GM19099 (cell line): ENCODE measurements around the gene SLC16A4.

Experiments used
- POLR2A ChIP-seq: IDR thresholded peaks from 3 replicates; pipeline ENCODE4 v1.6.1; 2011; ENCODE audit warnings: low read depth; ENCODE audit not compliant: insufficient read length; ENCODE audit errors: extremely low read depth

The SLC16A4 gene

DNA sequence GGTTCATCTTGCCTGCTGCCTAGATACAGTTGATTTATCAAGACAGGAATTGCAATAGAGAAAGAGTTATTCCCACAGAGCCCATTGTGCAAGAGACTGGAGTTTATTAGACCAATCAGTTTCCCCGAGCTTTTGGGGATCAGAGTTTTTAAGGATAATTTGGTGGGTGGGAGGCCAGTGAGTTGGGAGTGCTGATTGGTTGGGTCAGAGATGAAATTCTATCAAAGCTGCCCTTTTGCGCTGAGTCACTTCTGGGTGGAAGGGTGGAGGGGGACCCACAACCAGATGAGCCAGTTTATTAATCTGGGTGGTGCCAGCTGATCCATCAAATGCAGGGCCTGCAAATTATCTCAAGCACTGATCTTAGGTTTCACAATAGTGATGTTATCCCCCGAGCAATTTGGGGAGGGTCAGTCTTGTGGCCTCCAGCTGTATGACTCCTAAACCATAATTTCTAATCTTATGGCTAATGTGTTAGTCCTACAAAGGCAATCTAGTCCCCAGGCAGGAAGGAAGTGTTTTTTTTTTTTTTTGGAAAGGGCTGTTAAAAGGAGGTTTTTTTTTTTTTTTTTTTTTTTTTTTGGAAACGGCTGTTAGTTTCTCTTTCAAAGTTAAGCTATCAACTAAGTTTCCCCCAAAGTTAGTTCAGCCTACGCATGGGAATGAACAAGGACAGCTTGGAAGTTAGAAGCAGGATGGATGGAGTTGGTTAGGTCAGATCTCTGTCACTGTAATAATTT, 7.4 kb downstream of the SLC16A4 start:
- no peak for TF ChIP-seq POLR2A

DNA sequence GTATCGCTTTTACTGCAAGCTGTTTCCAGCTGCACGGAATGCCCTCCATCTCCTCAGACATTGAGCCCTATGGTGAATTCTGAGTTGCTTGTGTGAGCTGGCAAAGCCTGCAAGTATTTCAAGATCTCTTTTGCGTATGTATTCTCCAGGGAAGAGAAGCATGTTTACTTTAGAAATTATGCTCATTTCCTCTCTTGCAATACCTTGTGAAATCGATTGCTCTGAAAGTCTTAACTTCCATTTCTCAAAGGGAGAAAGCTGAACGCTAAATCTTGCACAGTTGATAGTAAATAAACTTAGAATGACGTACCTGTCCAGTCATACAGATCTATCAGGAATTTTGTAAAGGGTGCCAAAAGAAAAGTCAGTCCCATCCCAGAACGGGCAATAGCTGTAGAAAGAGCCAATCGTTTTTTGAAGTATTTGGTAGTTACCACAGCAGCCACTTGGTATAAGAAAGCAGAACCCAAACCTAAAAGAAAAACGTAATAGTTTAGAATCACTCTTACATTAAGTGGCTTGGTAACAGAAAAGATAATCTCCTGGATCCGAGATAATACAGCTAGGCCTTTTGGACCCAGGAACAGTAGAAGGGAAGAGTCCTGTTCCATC, 10.0 kb downstream of the SLC16A4 start:
- TF ChIP-seq POLR2A, result no peak

DNA sequence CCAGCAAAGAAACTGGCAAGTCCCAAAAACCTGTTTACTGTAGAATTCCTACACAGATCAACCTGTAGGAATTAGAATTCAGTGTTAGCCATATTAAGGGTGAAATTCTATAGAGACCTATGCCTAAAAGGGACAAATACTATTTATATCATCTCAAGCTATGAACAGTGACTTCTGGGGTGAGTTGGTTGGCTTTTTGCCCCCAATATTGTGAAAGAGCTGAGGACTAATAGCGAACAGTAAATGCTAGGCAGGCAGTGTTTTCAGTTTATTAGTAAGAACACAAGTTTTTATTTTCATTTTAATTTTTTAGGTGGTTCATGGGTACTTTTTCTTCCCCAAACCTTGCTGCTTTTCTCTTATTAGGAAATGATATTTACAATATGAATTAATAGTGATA, 15.3 kb downstream of the SLC16A4 start:
- no peak for TF ChIP-seq POLR2A

DNA sequence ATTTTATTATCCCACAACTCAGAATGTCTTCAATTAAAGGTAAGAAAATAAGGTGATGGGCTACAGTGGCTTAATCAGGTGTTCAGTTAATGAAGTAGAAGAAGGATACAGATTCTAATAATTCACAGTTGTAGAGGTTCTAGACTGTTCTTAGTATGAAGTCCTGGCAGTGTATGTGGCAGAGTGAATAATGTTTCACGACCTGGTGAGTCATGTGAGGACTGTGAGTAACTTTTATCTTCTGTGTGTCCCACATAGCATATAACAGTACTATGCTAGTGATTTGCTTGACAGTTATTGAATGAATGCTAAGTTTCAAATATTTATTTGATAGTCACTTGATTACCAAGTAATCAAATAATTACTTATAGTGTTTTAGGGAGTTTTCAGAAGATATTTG, 20.0 kb downstream of the SLC16A4 start:
- TF ChIP-seq POLR2A, result no peak

DNA sequence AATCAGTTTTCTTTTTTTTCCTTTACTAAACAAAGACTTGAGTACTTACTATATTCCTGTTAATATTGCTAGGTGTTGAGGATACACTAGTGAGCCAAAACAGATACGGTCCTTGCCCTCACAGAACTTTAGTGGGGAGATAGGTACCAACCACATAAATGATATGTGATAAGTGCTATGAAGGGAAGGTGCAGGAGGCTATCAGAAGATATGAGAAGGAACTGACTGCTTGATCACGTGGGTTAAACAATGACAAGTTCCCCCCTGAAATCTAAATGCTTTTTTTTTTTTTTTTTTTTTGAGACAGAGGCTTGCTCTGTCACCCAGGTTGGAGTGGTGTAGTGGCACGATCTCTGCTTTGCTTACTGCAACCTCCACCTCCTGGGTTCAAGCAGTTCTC, 26.6 kb downstream of the SLC16A4 start:
- TF ChIP-seq POLR2A, result no peak

DNA sequence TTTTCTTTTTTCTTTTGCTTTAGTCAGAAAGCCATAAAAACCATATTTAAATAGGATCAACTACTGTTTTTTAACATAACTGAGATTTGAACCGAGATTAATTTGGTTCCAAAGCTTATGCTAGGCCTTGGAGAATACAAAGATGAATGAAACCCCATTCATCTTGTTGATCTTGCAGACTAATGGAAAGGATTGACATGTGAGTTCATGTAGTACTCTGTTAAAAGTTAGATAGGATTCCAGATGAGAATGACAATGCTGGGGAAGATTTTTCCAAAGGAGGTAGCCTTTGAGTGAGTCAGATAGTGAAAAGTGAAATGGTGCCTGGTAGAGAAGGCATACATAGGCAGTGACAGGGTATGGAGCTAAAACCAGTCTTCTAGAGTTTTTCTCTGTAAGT, 29.0 kb downstream of the SLC16A4 start:
- TF ChIP-seq POLR2A, result no peak

DNA sequence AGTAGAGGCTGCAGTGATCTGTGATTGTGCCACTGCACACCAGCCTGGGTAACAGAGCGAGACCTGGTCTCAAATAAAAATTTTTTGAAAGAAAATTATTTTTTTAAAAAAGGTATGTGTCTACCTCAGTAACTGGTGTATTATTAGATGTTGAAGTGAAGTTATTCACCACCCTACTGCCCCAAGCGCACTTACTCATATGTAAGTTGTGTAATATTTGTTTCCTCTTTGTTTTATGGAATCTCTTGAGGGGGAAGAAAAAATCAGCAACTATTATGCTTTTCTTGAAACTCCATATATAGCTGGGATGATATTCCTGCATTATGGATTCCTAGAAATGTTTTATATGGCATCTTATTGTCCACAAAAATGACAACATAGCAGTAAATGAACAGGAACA, 30.4 kb downstream of the SLC16A4 start:
- no peak for TF ChIP-seq POLR2A

DNA sequence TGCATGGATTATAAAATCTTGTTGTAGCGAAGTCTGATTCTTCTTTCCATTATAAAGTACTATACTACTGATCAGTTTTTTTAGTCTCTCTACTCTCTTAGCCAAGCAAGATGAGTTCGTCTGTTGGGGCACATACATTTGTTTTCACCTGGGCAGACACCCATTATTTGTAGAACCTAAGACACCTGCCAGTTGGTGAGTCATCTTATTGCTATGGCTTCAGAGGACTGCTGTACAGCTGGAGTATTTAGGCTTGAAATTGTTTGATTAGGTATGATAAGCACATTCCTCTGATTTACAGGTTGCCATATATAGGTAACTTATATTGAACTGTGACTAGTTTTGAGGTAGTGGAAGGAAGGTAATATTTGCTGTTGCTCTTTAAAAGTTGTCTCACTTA, 34.4 kb downstream of the SLC16A4 start:
- no peak for TF ChIP-seq POLR2A

DNA sequence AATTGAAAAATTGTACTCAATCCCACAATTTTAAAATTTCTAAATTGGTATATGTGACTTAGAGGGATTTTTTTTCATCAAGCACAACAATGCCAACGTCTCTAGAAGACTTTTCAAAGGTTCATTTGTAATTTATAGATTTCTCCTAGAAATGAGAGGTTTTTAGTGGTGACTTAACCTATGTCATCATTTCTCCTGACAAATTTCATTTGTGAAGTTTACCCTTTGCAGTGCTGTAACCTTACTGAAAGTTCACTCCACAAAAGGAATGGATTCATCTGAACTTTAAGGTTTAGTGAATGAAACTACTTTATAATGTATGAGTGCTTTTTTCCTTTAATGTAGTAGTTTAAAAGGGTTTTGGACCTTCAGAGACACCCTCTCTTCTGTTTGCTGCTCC, 35.5 kb downstream of the SLC16A4 start:
- TF ChIP-seq POLR2A, result no peak

DNA sequence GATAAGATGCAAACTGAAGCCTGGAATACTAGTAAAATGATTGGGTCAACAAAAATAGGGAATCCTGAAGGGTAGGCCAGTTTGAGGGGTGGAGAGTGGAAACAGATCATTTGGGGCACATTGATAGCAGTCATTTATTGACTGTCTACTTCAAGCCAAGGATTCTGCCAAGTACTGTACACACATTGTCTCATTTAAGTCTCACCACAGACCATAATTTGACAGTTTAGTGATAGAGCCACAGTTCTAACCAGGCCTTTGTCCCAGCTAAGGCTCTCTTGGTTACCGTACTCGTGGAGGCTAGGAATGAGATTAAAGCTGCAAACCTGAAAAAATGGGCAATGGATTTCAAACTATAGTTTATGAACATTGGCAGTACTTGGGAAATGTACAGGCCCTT, 40.5 kb downstream of the SLC16A4 start:
- no peak for TF ChIP-seq POLR2A

DNA sequence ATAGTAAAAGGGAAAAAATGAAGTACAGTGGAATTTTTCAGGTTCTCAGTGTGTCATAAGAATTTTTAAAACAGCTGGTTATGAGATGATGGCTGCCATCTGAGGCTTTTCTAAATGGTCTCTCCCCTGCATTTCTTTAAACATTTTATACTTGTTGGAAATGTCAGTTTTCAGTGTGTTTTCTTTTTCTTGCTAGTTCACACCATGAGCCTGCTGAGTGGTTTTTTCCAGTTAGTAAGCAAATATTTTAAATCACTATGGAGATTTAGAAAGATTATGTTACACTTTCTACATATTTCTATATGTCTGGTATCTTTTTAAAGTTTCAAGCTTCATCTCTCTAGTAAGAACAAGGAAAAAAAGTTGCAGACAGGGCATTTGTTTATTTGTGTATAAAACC, 42.1 kb downstream of the SLC16A4 start:
- TF ChIP-seq POLR2A, result no peak

DNA sequence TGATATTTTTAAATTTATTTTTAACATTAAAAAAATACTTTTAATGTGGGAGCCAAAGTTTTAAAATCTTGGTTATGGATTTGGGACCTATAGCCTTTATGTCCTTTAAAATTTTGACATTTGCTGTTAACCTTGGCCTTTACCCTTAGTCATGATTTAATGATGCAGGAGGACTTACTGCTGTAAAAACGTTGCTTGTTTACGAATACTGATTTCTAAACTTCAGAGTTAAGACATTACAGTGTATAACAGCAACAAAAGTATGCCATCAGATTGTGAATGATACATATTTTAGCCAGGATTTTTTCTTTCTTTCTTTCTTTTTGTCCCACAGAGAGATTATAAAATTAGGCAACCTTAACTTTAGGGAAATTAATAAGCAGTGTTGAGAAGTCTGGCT, 42.8 kb downstream of the SLC16A4 start:
- TF ChIP-seq POLR2A, result no peak

DNA sequence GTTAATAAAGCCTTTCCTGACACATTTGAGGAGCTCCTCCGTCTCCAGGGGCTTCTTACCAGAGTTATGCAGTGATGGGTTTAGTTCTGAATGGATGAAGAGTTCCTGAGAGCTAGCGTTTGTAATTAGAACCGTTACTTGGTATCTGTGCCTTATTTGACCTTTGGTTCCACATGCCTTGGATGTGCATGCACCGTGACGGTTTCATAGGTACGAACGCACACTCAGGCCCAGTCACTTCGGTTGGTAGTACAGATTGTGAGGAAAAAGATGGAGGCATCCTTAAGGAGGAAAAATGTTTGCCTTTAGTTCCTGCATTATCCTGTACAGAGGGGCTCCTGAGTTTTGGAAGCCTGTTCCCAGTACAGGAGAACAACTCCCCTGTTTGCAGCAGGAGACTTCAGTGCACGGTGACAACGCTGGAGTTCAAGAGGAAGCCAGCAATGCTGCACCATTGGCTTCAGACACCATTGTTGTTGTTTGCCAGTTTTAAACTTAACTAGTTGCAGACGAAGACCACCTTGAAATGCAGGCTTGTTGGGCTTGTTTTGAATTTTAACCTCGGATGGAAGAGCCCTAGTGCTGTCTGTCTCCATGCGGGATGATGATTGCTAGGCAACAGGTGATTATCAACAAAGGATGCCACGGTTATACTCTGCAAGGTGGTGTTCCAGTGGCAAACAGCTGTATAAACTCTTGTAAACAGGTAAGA, 43.5 kb downstream of the SLC16A4 start:
- no peak for TF ChIP-seq POLR2A

DNA sequence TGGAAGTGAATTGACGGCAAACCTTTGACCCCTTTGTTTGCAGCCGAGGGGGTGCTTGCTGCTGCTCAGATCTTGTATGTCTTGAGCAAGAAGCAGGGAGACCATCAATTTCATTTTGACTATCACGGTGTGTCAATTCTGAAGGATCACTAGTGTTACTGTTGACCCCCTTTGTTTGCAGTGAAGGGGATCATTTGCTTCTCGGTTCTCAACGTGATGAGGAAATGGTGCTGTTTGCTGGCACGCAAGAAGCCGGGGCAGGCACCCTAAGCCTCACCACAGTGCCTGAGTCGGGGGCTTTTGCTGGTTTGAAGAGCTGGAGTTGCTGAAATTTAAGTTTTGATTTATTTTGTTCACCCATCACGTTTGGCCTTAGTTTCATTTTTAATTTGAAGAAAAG, 44.1 kb downstream of the SLC16A4 start:
- TF ChIP-seq POLR2A, result no peak

DNA sequence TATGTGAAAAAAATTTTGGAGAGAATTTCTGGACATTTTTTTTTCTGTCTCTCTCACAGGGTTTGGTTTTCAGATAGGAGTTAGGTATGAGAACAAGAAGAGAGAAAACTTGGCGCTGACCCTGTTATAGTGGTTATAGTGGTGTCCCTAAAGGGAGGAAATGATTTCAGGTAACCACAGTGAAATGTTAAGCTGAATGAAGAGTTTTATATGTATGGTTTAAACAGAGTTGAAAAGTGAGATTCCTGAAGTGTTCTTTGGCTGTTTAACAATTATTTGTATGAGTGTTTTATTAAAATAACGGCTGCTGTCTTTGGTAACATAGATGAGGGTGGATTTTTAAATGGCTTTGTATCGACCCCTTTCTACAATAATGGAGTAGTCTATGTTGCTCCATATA, 45.3 kb downstream of the SLC16A4 start:
- TF ChIP-seq POLR2A, result no peak

DNA sequence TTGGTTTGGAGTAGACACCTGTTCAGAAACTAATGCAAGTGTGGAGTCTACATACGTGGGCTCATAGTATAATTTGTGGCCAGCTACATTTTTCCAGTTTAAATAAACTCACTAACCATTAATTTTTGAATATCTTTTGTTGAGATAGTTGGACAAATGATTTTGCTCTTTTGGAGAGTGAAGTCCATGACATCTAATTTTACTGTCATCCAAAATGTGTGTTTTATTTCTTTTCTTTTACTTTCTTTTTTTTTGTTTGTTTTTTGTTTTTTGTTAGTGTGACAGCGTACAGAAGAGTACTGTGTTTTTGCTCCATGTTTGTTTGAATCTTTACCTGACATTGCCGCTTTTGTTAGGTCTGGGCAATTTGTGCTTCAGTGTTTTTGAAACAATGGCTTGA, 46.7 kb downstream of the SLC16A4 start:
- no peak for TF ChIP-seq POLR2A
